HG03108 (cell line): ENCODE measurements around the gene NEUROD2.

Experiments used
- ATAC-seq: cut with Tn5 transposase; IDR thresholded peaks from one replicate; pipeline ENCODE4 v1.9.1; 2021; ENCODE audit warnings: moderate library complexity; ENCODE audit not compliant: unreplicated experiment

Gene NEUROD2

GRCh38 chr17:39635614-39636176 is 28.0 kb upstream of the NEUROD2 start:
- no peak for ATAC-seq

DNA sequence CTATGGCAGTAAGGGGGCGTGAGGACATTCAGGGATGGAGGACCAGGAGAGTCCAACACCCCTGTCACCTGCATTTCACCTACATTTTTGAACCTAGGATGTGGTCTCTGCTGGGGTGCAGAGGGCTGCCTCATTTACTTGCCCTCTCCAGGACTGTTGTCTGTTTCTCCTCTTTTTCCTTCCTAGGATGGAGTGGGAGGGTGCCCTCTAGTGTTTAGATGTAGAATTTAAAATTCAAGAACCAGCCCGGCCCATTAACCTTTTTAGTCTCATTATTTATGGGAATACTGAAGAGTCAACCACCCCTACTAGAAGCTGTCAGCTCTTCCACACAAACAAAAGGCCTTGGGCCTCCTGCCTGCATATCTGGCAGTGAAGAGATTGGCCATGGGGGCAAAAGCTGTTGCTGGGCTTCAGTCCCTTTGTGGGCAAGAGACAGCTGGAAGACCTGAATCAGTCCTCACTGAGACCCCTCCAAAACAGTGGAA is 26.7 kb upstream of the NEUROD2 start:
- ATAC-seq, result no peak

- ATAC-seq, result no peak
These were observed 26.0 kb upstream of the NEUROD2 start for GRCh38 chr17:39633570-39634183.

- no peak for ATAC-seq
These were observed 24.6 kb upstream of the NEUROD2 start for GRCh38 chr17:39632153-39632941.

DNA sequence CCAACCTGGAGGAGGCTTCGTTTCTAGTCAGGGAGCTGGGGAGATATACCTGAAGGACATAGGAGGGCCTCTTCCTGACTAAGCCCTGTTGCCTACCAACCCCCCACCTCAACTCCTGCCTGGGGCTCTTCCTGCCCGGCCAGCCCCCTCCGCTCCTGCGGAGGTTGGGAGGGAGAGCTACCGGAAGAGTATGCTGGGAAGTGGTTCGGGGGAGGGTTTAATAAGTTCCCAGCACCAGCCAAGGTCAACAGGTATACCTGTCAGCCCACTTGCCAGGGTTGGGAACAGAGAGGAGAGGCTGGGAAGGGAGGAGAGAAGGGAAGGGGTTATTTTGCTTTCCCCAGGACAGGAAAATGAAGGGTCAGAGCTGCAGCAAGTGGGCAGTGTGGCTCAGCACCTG is 23.7 kb upstream of the NEUROD2 start:
- no peak for ATAC-seq

DNA sequence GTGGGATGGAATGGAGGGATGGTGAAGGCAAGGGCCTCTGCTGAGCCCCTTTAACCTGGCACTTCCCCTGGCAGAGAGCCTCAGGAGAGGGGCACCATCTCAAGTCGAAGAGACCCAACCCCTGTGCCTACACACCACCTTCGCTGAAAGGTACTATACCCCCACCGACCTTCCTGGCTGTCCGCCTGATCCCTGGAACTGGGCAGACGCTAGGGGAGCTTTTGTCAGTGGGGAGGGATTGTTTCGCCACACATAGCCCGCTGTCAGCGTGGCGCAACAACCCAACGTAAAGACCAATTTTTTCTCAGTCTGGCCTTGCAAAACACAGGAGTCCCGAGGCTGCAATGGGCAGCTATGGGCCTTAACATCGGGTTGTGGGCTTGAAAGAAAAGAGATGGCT is 22.2 kb upstream of the NEUROD2 start:
- no peak for ATAC-seq

- no peak for ATAC-seq
These were observed 21.8 kb upstream of the NEUROD2 start for GRCh38 chr17:39629494-39629880.

DNA sequence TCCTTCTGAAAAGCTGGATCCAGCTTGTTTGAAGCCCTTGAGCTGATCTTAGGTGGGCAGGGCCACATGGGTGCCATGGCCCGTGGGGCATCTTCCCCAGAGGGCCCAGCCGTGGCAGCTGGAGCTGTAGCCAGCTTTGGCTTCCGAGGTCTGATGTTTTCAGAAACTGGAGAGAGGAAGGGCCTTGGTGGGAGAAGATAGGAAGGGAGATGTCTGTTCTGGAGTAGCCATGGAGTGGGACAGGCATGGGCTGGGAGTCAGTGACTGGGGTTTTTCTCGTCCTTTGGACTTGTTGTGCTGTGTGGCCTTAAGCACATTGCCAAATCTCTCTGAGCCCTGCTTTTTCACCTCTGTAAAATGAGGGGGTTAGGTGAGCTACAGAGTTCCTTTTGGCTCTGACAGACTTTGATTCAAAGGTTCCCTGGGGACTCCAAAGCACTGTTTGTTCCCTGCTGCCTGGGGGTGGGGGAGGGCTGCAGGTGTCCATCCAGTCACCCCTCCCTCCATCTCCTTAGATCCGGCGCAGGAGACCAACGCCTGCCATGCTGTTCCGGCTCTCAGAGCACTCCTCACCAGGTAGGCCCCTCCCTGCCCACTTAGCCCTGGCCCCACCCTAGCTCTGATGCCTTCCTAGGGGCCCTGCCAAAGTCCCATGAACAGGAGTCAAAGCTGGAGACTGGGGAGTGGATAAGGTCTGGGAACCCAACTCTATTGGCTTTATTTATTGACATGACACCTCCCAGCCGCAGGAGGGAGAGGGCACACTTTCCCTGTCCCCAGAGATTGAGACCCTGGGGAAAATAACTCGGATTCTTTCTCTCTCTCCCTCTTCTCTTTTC is 21.2 kb upstream of the NEUROD2 start:
- no peak for ATAC-seq

DNA sequence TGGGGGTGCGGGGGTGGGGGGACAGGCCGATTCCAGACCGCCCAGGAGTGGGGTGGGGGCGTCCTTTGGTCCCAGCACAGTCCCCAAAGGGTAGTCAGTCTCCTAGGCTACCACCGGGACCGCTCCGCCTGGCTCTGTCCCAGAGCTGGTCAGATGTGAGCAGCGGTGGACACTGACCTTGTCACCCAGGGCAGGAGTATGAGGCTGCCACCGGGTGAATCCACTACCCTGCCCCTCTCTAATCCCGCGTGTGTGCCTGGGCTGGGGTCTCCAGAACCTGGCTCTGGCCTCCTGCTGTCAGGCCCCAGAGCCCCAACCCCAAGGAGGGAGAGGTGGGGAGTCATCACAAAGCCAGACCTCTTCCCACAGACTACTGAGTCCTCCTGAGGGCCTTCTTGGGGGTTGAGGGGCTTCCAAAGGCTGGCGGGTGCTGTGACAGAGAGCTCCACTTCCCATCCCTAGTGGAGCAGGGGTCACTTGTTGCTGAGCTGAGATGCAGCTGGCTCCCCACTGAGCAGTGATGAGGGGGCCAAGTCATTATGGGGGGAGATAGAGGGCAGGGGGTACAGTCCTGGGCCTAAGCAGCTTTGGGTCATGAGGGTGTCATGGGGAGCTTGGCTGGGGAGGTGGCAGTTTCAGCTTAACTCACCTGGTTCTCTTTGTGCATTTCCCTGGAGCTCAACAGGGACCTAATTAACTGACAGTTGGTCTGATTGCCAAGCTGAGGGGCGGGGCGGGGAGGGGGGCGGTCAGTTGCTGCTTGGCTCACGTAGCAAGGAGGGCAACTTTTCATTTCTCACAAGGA is 20.2 kb upstream of the NEUROD2 start:
- ATAC-seq, result no peak

GRCh38 chr17:39627047-39627711 is 19.5 kb upstream of the NEUROD2 start:
- ATAC-seq, result no peak

DNA sequence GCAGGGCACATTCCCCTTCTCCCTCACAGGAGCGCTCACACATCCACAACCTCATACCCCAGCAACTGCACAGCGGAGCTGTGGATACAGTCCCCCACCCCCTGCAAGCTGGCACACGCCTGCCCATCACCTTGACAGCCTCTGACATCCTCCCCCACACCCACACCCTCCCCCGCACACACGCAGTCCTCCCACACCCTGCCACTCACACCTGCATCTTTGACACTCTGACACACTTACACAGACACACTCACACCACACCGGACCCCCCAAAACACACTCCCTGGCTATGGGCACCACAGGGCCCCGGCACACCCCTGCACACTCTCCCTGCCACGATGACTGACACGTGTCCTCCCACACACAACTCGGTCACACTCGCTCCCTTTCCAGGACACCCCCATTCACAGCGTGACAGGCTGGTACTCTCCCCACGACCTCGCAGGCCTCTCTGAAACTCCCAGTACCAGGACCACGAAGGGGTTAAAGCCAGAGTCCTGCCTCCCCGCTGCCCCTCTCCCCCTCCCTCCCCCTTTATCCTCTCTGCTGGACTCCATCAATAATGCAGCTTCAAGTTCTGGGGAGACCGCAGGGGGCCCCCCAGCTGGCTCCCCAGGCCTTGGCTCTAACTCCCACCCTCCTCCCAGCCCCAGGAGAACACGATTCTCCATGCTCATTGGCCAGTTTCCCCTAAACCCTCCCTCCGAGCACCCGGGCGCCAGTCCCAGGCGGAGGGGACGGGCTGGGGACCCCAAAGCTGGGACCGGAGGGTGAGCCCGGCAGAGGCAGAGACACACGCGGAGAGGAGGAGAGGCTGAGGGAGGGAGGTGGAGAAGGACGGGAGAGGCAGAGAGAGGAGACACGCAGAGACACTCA is 18.7 kb upstream of the NEUROD2 start, which contains the start of gene PPP1R1B:
PPP1R1B (plus strand) TSS at position 782 of the 876 bp plus-strand sequence. CDS start 441 bp downstream, outside the sequence.
- ATAC-seq, result no peak

DNA sequence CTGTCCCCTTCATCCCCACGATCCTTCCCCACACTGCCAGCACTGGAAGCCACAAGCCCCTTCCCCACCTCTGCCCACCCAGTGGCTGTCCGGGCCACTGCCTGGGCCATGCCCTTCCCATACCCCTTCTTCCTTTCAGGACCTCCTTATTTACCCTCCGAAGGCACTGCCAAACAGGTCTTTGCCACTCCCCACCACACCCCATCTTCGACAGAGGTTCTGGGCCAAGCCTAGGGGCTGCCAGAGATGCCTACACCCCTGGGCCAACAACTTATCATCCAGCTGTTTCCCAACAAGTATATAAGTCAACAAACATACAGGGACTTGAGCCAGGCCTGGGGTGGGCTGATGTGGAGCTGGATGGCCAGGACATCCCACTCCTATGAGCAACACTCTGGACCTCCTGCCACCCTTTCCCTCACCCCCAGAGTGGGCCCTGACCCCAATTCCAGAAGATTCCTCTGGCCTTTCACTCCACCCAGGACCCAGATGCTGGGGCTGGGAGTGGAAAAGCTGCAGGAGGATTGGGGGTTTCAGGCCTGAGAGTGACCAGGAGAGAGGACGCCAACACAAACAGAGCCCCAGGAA is 17.6 kb upstream of the NEUROD2 start:
- no peak for ATAC-seq

DNA sequence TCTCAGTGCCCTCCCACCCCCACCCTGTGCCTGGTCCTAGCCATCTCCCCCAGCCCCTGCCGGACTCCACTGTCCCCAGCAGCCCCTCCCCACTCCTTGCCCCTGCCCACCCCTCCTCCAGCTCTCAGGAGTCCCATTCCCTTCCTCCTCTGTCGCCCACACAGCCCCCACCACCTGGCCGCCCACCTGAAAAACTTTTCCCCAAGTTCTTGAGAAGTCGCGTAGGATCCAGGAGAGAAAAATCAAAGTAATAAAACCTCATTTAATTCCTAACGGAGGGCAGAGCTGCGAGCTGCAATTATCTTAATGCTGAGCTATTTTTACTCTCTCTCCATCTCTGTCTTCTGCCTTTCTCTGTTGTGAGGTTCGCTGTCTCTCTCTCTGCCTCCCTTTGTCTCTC is 16.6 kb upstream of the NEUROD2 start:
- no peak for ATAC-seq

DNA sequence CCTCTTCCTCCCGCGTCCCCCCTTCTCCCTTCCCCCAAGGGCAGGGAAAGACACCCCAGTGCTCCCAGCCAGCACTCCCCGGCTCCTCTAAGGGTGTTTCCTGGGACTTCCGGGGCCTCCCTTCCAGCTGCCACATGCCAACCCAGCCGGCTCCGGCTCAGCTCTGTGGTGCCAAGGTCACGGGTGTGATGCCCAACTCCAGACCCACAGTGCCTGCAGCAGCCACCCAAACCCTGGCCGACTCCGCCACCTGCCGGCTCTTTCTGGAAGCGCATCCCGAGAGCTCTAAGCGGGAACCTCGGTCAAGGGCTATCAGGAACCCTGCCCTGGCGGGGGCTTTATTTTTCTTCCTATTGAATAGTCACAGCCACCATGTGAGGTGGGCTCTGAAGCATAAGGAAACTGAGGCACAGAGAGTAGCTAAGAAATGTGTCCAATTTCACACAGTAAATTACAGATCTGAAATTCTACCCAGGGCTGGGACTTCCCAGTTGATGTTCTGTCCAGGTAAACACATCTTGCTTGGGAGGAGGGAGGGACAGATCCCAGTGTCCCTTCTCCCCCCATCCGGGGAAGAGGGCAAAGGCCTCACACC is 15.7 kb upstream of the NEUROD2 start:
- peak; percentile 48 for ATAC-seq

DNA sequence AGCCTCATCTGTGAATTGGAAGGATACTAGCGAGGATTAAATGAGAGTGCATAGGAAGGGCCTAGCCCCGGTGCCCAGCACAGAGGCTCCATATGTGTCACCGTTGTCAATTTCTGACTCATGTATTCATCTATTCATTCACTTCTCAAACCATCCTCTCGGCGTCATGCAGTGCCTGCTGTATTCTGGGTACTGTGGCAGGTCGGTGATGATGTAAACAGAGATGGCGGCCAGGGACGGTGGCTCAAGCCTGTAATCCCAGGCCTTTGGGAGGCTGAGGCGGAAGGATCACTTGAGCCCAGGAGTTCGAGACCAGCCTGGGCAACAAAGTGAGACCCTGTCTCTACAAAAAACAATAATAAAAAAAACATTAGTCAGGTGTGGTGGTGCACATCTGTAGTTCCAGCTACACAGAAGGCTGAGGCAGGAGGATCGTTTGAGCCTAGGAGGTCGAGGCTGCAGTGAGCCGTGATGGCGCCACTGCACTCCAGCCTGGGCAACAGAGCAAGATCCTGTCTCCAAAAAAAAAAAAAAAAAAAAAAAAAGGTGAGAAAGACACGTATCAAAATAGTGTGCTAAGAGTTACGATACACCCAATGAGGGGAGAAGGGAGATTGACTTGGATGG is 14.8 kb upstream of the NEUROD2 start:
- ATAC-seq, result peak; percentile 21

DNA sequence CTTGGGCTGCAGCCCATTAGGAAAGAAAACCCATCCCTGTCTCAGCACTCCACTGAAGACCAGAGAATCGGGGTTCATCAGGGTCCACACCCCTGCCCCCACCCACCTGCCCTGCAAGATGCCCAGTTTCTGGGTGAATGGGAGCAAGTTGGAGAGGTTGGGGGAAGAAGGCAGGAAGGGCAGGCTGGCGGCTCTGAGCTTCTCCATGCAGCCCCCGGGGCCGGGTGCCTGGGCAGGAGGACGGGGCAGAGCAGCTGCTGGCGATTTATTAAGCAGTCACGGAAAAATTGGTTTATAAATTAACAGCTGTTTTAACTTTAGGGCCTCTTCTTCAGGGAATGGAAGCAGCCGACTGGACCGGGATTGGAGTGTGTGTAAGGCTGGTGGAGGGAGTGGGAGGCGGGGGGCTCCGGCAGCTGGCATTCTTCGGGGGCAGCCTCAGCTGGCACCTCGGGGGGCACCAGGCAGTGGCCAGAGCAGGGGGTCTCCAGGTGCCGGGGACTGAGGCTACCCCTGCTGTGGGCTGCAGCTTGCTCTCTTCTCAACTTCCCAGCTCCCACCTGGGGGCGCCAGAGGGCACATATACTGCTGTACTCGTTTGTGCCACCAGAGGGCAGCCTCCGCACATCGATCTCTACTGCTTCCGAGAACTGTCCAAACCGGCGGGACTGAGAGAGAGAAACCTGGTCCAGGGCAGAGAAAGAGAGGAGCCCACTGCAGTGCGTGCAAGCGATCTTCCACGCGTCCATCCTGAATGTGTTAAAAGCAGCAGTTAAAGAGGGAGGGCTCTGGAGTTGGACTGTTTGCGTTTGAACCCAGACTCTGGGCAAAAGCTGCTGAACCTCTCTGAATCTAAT is 14.0 kb upstream of the NEUROD2 start:
- ATAC-seq, result peak; percentile 44

DNA sequence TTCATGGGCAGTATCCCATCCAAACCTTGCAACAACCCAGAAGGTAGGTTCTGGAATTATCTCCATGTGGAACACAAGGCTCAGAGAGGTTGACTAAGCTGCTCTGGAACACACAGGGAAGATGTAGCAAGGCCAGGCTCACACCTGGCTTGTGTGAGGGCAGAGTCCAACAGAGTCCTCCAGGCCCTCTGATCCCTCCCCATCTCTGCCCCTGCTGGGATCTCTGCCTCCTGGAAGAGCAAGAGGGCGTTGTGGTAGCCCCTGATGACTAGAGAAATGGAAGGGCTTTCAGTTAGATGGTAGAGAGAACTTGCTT is 12.0 kb upstream of the NEUROD2 start:
- ATAC-seq, result no peak
